DMS 273 (cell line): ENCODE measurements around the gene NDUFC2.
"Not testable (repeated sequence)": the region's sequence is repeated elsewhere in the genome, so short reads cannot be mapped to it uniquely, and the experiment has no call there.

ENCODE experiments used
- DNase-seq: peaks from one replicate; lab custom pipeline; 2025; ENCODE audit not compliant: unreplicated experiment; lab: John Stamatoyannopoulos, UW

The NDUFC2 gene

DNA sequence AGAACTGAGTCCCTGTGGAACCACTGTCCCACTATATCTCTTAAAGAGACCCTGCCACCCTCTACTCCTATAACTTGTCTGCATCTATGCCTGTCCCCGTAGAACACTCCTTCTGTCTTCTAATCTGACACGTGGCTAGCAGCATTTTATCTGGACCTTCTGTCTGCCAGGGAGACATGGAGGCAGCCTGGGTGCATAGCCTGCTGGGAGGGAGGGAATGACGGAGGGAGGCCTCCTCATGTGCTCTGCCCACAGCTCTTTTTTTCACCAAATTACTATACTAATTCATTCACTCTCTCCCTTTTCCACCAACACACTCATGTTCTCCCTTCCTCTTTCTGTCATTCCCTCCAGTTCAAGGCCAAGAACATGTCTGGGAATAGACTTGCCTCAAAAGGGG is 23.6 kb downstream of the NDUFC2 start:
- no peak for DNase-seq

DNA sequence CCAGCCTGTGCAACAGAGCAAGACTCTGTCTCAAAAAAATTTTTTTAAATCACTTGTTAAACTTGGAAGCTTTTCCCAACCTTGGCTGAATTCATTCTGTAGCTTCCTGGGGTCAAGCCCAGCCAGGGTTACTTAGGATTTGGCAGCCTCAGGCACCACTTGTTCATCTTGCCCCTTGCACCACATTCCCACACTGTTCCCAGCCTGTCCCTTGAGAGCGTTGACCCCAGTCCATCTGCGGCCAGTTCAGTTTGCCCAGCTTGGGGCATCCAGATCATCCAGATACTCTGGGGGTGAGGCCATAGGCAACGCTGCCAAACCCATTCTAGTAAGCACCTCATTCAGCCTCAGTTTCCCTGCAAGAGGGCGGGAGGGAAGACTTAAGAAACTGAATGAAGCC is 24.7 kb downstream of the NDUFC2 start:
- no peak for DNase-seq

DNA sequence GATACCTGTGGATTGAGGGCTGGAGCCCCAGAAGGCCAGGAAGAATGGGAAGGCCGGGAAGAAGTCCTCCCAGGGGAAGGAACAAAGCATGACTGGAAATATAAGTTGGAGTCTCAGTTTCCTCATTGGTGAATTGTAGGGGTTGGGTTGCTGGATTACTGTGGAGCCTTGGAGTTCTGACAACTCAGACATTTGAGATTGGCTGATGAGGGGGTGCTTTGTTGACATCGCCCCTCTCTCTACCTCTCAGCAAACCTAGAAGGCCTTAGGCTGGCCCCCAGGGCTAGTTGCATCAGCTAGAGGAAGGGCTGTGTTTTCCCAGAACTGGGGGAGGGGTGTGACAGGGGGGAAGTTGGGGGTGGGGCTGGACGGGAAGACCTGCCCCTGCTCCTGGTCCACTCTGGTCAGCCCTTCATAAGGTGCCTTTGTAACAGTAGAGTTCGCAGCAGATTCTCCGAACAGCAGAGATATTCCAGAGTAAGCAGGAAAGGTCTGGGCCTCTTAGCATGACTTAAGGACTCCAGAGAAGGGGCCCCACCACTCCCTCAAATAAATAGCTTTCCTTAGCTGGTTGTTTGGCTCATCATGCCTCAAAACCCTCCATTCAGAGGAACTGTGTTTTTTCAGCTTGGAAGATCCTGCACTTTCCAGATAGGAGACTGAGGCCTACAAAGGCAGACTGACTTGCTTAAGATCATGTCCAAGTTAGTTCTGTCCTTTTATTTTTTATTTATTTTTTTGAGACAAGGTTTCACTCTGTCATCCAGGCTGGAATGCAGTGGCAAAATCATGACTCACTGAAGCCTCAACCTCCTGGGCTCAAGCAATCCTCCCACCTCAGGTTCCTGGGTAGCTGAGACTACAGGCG is 28.5 kb downstream of the NDUFC2 start:
- DNase-seq, result no peak

DNA sequence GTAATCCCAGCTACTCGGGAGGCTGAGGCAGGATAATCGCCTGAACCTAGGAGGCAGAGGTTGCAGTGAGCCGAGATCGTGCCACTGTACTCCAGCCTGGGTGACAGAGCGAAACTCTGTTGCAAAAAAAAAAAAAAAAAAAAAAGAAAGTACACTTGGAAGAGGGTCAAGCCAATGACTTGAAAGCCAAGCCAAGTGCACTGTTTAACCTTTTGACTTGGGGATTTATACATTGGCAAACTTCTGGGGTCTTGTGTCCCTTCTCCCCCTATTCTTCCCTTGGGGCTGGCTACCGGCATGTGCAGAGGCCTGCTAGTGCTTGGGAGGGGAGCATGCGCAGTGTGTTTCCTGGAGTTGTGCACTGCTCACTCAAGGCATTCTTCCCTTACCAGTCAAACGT is 30.3 kb downstream of the NDUFC2 start:
- no peak for DNase-seq

DNA sequence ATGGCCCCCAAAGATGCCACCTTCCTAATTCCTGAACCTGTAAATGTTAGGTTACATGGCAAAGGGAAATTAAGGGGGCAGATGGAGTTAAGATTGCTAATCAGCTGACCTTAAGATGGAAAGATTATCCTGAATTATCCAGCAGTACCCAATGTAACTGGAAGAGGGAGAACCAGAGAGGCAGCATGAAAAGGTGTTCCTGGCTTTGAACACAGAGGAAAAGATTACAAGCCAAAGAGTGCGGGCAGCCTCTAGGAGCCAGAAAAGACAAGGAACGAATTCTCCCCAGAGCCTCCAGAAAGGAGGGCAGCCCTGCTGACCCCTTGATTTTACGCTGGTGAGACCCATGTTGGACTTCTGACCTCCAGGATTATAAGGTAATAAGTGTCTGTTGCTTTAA is 31.1 kb downstream of the NDUFC2 start:
- peak; percentile 63 for DNase-seq

DNA sequence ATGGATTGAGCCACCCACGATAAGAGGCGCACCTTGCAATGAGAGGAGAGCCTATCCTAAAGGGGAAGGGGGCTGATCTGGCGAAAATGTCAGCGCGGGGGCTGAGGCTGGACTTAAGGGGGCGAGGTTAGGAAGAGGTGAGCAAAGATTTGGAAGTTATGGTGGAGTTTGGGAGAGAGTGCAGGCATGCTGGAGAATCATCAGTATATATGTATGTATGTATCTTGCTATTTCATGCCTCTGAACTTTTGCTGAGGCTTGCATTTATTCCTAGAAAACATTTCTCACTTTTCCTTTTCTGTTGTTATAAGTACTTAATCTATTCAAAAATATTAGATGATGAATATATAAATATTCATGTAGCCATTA is 33.2 kb downstream of the NDUFC2 start:
- no peak for DNase-seq

DNA sequence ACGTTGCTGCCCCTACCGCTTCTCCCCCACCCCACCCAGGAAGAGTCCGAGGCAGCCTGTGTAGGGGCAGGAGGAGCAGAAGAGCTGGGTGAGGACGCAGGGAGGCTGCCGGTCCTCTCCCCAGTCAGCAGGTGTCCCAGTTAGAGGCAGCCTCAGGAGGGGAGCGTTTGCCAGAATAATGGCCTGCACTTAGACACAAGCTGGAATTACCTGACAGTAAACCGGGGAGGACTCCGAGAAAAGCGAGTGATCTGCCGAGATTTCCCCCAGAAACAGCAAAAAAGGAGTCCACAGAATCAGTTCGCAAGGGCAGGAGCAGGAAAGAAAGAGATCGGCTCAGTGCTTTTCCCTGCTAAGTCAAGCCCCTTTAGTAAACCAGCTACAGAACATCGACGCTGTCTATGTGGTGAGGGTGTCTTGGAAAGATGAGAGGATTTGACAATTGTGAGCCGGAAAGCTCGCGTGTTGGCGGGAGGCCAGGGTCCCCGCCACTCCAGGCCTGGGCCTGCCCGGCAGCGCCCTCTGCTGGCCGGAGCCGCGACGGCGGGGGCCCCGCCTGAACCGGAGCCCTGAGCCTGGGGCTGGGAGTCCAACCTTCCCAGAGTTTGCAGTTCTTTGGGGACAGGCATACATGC is 33.7 kb downstream of the NDUFC2 start:
- DNase-seq, result peak; percentile 88

DNA sequence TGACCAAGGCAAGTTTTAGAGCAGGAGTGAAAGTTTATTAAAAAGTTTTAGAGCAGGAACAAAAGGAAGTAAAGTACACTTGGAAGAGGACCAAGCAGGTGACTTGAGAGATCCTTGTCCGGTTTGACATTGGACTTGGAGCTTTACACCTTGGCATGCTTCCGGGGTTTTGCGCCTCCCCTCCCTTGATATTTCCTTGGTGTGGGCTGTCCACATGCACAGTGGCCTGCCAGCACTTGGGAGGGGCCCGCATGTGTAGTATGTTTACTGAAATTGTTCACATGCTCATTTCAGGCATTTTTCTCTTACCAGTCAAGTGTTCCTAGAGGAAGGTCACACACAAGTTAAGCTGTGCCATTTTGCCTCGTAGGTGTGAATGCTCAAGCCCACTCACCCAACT is 35.0 kb downstream of the NDUFC2 start:
- no peak for DNase-seq

DNA sequence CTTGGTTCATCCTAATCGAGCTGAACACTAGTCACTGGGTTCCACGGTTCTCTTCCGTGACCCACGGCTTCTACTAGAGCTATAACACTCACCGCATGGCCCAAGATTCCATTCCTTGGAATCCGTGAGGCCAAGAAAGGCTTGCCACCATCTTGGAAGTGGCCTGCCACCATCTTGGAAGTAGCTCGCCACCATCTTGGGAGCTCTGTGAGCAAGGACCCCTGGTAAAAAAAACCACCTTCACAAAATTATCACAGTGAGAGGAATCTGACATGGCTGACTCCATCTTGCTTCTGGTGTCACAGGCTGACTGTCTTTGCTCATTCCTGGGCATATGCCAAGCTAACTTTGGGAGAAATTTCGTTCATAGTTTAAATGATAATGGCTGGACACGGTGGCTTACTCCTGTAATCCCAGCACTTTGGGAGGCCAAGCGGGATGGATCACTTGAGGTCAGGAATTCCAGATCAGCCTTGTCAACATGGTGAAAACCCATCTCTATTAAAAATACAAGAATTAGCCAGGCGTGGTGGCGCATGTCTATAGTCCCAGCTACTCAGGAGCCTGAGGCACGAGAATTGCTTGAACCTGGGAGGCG is 37.7 kb downstream of the NDUFC2 start:
- DNase-seq, result no peak

DNA sequence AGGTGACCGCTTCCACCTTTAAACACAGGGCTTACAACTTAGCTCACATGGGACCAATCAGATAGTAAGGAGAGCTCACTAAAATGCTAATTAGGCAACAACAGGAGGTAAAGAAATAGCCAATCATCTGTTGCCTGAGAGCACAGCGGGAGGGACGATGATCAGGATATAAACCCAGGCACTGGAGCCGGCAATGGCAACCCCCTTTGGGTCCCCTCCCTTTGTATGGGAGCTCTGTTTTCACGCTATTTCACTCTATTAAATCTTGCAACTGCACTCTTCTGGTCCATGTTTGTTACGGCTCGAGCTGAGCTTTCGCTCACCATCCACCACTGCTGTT is 38.3 kb downstream of the NDUFC2 start:
- not testable (repeated sequence) for DNase-seq

DNA sequence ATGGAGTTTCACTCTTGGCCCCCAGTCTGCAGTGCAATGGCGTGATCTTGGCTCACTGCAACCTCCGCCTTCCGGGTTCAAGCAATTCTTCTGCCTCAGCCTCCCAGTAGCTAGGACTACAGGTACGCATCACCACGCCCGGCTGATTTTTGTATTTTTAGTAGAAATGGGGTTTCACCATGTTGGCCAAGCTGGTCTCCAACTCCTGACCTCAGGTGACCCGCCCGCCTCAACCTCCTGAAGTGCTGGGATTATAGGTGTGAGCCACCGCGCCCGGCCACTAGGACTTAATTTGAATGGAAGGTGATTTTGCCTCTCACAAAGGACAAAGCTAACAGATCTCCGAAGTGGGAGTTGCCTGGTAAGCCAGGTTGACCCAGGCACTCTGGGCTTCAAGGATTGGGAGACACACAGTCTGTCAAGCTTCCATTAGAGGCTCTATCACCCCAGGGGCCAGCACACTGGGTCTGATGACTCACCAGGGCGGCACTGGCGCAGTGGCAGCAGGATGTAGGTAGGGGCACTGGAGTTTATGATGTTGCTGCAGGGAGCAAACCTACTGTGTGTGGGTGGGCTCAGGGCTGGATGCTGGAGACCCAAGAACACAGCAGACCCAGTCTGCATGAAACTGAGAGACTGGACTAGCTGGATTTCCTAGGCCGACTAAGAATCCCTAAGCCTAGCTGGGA is 38.8 kb downstream of the NDUFC2 start:
- peak; percentile 12 for DNase-seq

DNA sequence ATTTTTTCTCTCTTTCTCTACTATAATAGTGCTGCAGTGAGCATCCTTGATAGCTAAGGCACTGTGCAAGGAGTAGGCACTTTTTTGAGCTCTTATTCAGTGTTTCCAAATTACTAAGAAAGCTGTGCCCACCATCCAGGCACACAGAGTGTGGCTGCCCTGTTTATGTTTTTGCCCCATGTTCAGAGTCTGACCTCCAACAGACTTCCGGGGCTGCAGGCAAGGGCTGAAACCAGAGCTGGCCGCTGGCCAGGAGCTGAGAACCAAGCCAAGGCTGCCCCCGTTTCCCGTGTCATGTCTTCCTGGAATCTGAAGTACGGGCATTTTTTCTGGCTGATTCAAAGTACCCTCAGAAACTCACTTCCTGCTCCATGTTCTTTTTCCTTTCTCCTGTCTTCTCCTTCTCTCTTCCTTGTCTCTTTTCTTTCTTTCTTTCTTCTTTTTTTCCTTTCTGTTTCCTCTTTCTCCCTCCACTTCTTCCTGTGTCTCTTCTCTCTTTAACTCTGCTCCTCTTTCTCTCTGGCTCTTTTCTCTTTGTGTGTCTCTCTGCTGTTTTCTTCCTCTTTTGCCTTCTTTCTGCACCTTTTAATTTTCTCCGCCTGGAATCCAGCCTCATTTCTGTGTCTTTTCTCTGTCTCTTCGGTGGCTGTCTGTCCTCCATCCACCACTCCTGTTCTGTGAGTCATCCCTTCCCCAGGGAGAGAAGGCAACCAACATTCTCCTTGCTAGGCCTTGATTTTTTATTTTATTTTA is 39.6 kb downstream of the NDUFC2 start:
- DNase-seq, result peak; percentile 77

DNA sequence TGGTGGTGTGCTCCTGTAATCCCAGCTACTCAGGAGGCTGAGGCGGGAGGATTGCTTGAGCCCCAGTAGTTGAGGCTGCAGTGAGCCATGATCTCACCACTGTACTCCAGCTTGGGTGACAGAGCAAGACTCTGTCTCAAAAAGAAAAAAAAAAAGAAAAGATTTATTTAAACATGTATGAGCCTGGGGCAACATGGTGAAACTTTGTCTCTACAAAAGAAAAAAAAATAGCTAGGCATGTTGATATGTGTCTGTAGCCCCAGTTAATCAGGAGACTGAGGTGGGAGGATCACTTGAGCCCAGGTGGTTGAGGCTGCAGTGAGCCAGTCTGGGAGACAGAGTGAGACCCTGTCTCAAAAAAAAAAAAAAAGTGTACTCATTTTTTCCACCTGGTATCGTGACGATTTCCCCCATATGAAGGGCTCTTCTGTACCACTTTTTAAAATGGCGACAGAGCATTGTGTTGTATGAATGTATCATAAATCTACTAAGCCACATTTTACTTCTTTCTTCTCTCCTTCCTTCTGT is 40.2 kb downstream of the NDUFC2 start:
- peak; percentile 34 for DNase-seq

DNA sequence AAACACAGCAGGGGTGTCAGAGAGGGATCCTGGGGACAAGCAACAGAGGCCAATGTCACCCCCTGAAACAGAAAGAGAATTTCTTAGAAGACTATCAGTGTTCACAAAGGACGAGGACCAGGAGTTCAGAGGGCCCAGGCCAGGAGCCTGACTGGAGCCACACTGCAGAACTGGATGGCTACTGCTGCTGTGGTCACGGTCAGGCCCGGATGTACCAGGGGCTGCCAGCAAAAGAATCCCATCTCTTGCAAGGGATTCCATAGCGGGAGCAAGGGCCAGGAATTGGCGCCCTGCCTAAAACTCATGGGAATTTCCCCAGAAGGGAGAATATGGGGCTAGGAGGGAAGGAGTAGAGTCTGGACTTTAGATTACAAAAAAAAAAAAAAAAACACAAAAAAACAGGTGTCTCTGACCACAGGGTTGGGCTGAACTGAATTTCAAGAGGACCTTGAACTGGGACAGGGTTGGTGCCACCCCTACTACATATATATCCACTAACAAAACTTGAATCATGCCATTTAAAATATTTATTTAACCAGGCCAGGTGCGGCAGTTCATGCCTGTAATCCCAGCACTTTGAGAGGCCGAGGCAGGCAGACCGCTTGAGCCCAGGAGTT is 40.9 kb downstream of the NDUFC2 start:
- DNase-seq, result peak; percentile 6

DNA sequence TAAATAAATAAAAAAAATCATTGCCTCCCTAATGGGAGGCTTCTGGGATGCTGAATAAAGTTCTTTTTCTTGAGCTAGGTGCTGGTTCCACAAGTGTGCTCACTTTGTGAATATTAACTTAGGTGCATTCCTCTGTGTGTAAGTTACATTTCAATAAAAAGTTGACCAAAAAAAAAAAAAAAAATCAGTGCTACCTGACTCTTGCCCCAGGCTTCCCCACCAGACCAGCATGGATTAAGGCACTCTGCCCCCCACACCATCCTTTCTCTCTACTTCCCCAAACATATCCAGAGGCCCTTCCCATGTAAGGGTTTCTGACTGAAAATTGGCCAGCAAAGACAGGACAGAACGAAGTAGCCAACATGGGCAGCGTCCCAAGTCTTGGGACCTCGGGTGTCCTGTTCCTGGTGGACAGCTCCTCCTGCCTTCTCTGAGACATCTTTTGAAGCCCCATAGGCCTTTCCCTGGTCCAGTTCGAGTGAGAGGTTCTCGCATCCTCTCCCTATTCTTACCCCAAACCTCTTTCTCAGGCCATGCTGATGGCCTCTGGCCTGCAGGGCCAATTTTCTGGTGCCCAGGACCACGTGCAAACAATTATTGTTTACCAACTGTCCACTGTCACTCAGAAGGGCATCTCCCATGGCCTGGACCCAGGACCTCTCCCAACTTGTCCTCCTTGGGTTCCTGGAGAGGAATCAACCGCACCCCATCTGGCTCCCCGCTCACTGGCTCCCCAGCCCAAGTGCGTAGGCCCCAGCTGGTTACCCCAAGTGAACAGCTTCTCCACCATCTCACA is 41.6 kb downstream of the NDUFC2 start:
- no peak for DNase-seq

DNA sequence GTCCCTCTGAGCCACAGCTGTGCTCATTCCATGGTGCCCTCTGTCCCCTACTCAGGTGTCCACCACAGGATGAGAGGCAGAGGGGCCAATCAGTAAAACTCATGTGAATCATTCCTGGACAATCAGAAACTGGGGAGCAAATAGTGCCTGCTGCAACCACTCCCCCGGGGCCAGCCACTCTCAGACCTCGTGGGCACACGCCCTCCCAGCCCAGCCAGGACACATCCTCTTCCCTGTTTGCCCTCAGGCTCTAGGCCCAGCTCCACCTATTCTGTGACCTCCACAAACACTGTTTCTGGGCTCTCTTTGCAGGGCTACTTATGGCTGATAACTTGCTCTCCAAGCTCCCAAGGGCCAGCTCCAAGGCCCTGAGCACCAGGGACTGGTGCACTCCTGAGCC is 42.6 kb downstream of the NDUFC2 start:
- DNase-seq, result peak; percentile 50

DNA sequence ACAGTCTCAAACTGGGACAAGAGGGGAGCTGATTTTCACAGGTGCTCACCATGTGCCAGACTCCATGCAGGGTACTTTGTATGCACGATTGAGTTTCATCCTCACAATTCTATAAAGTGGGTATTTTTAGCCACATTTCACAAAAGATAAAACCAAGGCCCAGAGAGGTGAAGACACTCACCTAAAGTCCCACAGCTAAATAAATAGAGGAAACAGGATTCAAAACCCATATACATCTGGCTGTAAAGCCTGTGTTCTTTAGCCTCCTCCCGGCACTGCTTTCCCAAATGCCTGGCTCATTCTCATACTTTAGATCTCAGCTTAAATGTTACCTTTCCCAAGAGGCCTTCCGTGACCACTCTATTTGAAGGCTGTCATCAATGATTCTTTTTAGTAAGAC is 43.3 kb downstream of the NDUFC2 start:
- DNase-seq, result no peak

DNA sequence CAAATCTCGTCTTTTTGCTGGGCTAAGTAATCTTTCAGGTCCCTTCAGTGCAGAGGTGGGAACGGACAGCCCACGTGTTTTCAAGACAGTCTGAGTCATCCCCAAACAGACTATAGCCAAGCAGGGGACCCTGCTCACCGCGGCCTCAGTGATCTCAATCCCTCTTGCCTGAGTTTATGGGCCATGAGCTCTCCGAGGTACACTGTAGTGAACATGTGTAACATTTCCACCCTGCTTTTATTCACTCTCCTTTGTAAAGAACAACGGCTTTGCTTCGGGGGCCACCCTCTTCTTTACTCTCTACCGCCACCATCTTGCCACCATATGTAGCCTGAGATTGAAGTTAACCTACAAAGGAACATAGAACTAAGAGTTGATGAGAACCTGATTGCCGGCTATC is 45.0 kb downstream of the NDUFC2 start:
- DNase-seq, result no peak

DNA sequence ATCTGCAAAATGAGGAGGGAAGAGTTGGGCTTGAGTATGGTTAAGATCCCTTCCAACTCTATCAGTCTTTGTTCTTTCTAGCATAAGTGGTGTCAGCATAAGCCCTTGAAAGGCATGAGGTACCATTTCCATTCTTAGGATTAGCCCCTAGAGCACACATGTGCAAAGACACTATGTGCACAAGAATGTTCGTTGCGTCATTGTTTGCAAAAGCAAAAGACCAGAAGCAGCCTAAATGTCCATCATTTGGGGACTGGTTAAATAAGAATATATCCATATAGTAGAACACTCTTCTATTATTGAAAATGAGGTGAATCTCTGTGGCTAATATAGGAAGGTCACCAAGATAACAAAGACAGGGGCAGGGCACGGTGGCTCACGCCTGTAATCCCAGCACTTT is 46.6 kb downstream of the NDUFC2 start:
- DNase-seq, result no peak

DNA sequence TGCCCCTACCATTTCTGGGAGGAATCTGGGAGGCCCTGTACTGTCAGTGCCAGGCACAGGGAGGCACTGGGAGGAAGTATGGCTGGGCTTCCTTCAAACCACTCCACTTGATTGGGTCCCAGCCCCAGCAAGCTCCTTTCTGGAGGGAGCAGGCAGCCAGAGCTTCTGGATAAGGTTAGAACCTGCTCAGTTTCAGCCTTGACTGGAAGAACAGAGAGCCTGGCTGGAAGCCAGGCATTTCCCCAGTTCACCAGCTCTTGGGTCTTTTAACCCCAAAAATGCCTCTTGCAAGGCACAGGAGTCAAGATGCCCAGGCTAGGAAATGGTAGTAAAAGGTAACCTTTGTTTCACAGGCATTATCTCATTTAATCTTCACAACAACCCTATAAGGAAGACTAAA is 47.6 kb downstream of the NDUFC2 start:
- DNase-seq, result peak; percentile 51
